A549 (cell line): ENCODE results near the gene PFAS. TPM values are rescaled to one million over a fixed set of nuclear protein-coding genes. Genes with fewer than 3 reads are reported as not detected.

ENCODE experiments used
- ATAC-seq, 2 experiments: fragments of 200-7000 bp in 1 of 2; fragments of >200 bp in 1 of 2; cut with Nextera tagmentation in 1 of 2; cut with Tn5 transposase in 1 of 2; 3 replicates each; pipeline versions ENCODE4 v1.8.0 to v1.9.1; 2018 to 2020; ENCODE audit warnings: mild to moderate bottlenecking in 1 of 2, moderate library complexity in 1 of 2
- CTCF ChIA-PET: fragments of 300-600 bp; sonication (Branson Sonifier 250); formaldehyde crosslinking; extraction: SDS; loops from one replicate; lab custom pipeline; 2021; ENCODE audit warnings: antibody characterized with exemption, inconsistent platforms; lab: Yijun Ruan, JAX
- POLR2A ChIA-PET: fragments of 350-600 bp; formaldehyde crosslinking; extraction: SDS; loops from one replicate; lab custom pipeline; 2021; ENCODE audit warnings: antibody characterized with exemption, inconsistent platforms; lab: Yijun Ruan, JAX
- DNase-seq, 2 experiments: peaks; one replicate each; pipeline versions ENCODE4 v3.0.0 to v3.0.0-alpha.2; 2011 to 2016; ENCODE audit warnings: low read depth in 1 of 2, low spot score in 1 of 2
- FAIRE-seq: peaks from 2 replicates; lab custom pipeline; 2011; peaks lifted over from hg19 to GRCh38; lab: Jason Lieb, UNC
- H3K27ac ChIP-seq, 2 experiments: fragments of >200 bp; sonication (Bioruptor Twin); formaldehyde crosslinking; 3 replicates each; pipeline ENCODE4 v1.5.1; 2016 to 2017
- H3K4me1 ChIP-seq: fragments of >200 bp; sonication (Bioruptor Twin); formaldehyde crosslinking; 3 replicates; pipeline ENCODE4 v1.6.1; 2016
- H3K4me2 ChIP-seq: fragments of >200 bp; sonication (Bioruptor Twin); formaldehyde crosslinking; 3 replicates; pipeline ENCODE4 v1.6.1; 2016
- H3K4me3 ChIP-seq: fragments of >200 bp; sonication (Bioruptor Twin); formaldehyde crosslinking; 3 replicates; pipeline ENCODE4 v1.5.1; 2016
- H3K9me3 ChIP-seq: fragments of >200 bp; sonication (Bioruptor Twin); formaldehyde crosslinking; 3 replicates; pipeline ENCODE4 v1.6.1; 2016
- BHLHE40 ChIP-seq: IDR thresholded peaks from 2 replicates; pipeline ENCODE4 v1.6.1; 2012; ENCODE audit warnings: low read depth, low read length, inconsistent platforms
- CBX2 ChIP-seq: fragments of 200-600 bp; sonication (generic); IDR thresholded peaks from 2 replicates; pipeline ENCODE4 v1.6.1; 2016; ENCODE audit warnings: low read depth, mild to moderate bottlenecking, borderline replicate concordance
- CEBPB ChIP-seq, 2 experiments: fragments of >200 bp in 1 of 2; sonication (Bioruptor Twin) in 1 of 2; formaldehyde crosslinking in 1 of 2; IDR thresholded peaks; 2 replicates each; pipeline ENCODE4 v1.6.1; 2012 to 2016
- E2F6 ChIP-seq: IDR thresholded peaks from 2 replicates; pipeline ENCODE4 v1.6.1; 2012; ENCODE audit warnings: low read depth, borderline replicate concordance
- EHMT2 ChIP-seq: fragments of 200-600 bp; sonication (generic); IDR thresholded peaks from 2 replicates; pipeline ENCODE4 v1.6.1; 2016; ENCODE audit warnings: antibody characterized with exemption, low read depth, mild to moderate bottlenecking, moderate library complexity
- HEYL ChIP-seq: fragments of 250-450 bp; sonication (Bioruptor Pico); IDR thresholded peaks from 2 replicates; pipeline ENCODE4 v1.8.0; 2021; ENCODE audit warnings: mild to moderate bottlenecking, moderate library complexity
- MAFK ChIP-seq: fragments of 450-650 bp; IDR thresholded peaks from 2 replicates; pipeline ENCODE4 v1.6.1; 2014; ENCODE audit not compliant: partially characterized antibody
- MAX ChIP-seq: IDR thresholded peaks from 2 replicates; pipeline ENCODE4 v1.6.1; 2012
- POLR2AphosphoS2 ChIP-seq: conservative IDR thresholded peaks from 2 replicates; pipeline ENCODE4 v1.6.1; 2012; ENCODE audit warnings: low read length, improper control_type of control experiment, inconsistent platforms
- RAD21 ChIP-seq, 2 experiments: fragments of >200 bp in 1 of 2; sonication (Bioruptor Twin) in 1 of 2; formaldehyde crosslinking in 1 of 2; IDR thresholded peaks in 1 of 2; conservative IDR thresholded peaks in 1 of 2; 2 replicates in 1 of 2; 3 replicates in 1 of 2; pipeline ENCODE4 v1.6.1; 2012 to 2018; ENCODE audit warnings: inconsistent platforms in 1 of 2
- RARB ChIP-seq: fragments of 250-450 bp; sonication (Bioruptor Pico); IDR thresholded peaks from 2 replicates; pipeline ENCODE4 v1.8.0; 2021; ENCODE audit warnings: mild to moderate bottlenecking, moderate library complexity
- RCOR1 ChIP-seq: fragments of 150-350 bp; IDR thresholded peaks from 2 replicates; pipeline ENCODE4 v1.6.1; 2014; ENCODE audit warnings: antibody characterized with exemption, low read length, low read depth
- SREBF2 ChIP-seq: fragments of 450-650 bp; IDR thresholded peaks from 2 replicates; pipeline ENCODE4 v1.6.1; 2014; ENCODE audit warnings: mild to moderate bottlenecking, moderate library complexity
- ZC3H11A ChIP-seq: fragments of 450-650 bp; IDR thresholded peaks from 2 replicates; pipeline ENCODE4 v1.6.1; 2014; ENCODE audit warnings: antibody characterized with exemption, mild to moderate bottlenecking
- ZFP36 ChIP-seq: fragments of 450-650 bp; IDR thresholded peaks from 2 replicates; pipeline ENCODE4 v1.6.1; 2014; ENCODE audit warnings: borderline replicate concordance; ENCODE audit not compliant: partially characterized antibody
- ZNF302 ChIP-seq: fragments of 250-450 bp; sonication (Bioruptor Pico); IDR thresholded peaks from 2 replicates; pipeline ENCODE4 v1.9.0; 2021; ENCODE audit warnings: inconsistent platforms, mild to moderate bottlenecking, moderate library complexity
- ZSCAN20 ChIP-seq: fragments of 250-450 bp; sonication (Bioruptor Pico); IDR thresholded peaks from 2 replicates; pipeline ENCODE4 v1.8.0; 2022; ENCODE audit warnings: mild to moderate bottlenecking, moderate library complexity
- WGBS: methylation state at CpG from one replicate; pipeline ENCODE4 v1.1.6; 2017; ENCODE audit errors: missing lambda C conversion rate; 5-methylcytosine and 5-hydroxymethylcytosine counted together
- polyA plus RNA-seq, 4 experiments: library from polyadenylated mRNA; depleted of rRNA in 3 of 4; stranded (reverse); fragments of >200 nt; fragmentation: RNase III in 1 of 4; extraction: RNeasy Plus Mini Kit Qiagen cat#74134 plus additional on column Dnase treatment in 1 of 4; gene quantifications; 2 replicates in 3 of 4; 3 replicates in 1 of 4; pipeline ENCODE4 v1.2.3, GENCODE V29; 2011 to 2017
- TF ChIP-seq, protein P1 (sequence below): fragments of 250-450 bp; sonication (Bioruptor Pico); IDR thresholded peaks from 2 replicates; pipeline ENCODE4 v1.5.0; 2020; ENCODE audit warnings: low read depth, mild to moderate bottlenecking, moderate library complexity
- TF ChIP-seq, protein P2 (sequence below): fragments of 250-450 bp; sonication (Bioruptor Pico); IDR thresholded peaks from 2 replicates; pipeline ENCODE4 v1.5.0; 2021; ENCODE audit warnings: mild to moderate bottlenecking, moderate library complexity, borderline replicate concordance
- TF ChIP-seq, protein P3 (sequence below): fragments of >200 bp; sonication (Bioruptor Twin); formaldehyde crosslinking; IDR thresholded peaks from 2 replicates; pipeline ENCODE4 v1.6.1; 2016

The PFAS gene
- polyA plus RNA-seq, 2 of the 4 experiments (the other 2 are of a cell fraction), result 51.9 to 58.2 TPM

DNA sequence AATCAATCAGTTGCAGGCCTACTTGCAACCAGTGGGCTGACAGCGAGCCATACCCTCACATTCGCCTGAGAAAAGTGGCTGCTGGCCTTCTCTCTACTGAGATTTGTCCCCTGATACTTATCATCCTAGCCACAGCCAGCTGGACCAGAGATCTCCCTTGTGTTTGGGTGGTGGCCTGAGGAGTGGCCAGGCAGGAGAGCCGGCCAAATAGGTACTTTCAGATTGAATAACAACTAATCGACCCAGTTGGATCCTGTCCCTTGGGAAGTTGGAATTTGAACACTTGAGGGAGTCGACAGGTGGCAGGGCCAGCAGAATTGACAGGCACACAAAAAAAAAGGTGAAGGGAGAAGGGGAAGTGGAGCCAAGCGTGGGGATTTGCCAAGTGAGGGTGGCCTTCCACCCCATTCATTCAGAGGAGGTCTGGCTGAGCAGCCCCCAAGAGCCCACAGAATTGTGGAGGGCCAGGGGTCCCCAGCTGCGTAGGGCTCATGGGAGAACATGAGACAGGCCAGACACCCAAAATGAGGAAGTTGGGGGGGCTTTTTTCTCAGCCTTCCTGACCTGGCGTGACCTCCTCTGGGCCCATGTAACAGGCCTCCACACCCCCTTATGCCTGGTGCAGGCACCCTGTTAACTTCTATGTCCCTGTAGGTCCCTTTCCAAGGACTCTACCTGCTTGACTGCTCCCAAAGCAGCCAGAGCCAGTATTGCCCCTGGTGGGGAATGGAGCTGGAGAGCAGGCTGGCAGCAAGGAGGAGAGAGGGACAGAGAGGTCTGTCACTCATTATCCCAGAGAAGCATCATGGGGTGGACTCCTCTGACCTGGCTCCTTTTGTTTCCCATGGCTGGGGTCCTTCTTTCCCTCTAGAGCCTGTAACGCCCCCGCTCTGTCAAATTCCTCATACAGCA is 36.4 kb downstream of the PFAS start:
- WGBS, result 79% methylated on average over 10 of the region's 10 CpGs
- no peak for FAIRE-seq
- POLR2A ChIA-PET, result interaction anchor here (1.0 kb wide), 1 partner anchor 9 kb away, joined by 6 read pairs; no protein-coding TSS in a partner anchor
- H3K4me3 ChIP-seq, result no peak overlapping the region
- no peak for TF ChIP-seq MAX
- no peak for TF ChIP-seq RARB (CRISPR knock-in tag)
- TF ChIP-seq SREBF2, result no peak
- TF ChIP-seq, protein P1, sequence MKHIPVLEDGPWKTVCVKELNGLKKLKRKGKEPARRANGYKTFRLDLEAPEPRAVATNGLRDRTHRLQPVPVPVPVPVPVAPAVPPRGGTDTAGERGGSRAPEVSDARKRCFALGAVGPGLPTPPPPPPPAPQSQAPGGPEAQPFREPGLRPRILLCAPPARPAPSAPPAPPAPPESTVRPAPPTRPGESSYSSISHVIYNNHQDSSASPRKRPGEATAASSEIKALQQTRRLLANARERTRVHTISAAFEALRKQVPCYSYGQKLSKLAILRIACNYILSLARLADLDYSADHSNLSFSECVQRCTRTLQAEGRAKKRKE, result no peak
- TF ChIP-seq, protein P2, sequence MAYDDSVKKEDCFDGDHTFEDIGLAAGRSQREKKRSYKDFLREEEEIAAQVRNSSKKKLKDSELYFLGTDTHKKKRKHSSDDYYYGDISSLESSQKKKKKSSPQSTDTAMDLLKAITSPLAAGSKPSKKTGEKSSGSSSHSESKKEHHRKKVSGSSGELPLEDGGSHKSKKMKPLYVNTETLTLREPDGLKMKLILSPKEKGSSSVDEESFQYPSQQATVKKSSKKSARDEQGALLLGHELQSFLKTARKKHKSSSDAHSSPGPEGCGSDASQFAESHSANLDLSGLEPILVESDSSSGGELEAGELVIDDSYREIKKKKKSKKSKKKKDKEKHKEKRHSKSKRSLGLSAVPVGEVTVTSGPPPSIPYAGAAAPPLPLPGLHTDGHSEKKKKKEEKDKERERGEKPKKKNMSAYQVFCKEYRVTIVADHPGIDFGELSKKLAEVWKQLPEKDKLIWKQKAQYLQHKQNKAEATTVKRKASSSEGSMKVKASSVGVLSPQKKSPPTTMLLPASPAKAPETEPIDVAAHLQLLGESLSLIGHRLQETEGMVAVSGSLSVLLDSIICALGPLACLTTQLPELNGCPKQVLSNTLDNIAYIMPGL (CRISPR knock-in tag), result no peak
- no peak for TF ChIP-seq HEYL (CRISPR knock-in tag)
- no peak for TF ChIP-seq EHMT2
- TF ChIP-seq E2F6, result no peak
- no peak for TF ChIP-seq BHLHE40
- TF ChIP-seq ZSCAN20 (CRISPR knock-in tag), result no peak
- TF ChIP-seq, protein P3, sequence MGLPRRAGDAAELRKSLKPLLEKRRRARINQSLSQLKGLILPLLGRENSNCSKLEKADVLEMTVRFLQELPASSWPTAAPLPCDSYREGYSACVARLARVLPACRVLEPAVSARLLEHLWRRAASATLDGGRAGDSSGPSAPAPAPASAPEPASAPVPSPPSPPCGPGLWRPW, result no peak
- TF ChIP-seq ZFP36, result no peak
- no peak for TF ChIP-seq CEBPB (IDR thresholded peaks at IDR 0.05)
- no peak for TF ChIP-seq ZC3H11A
- CTCF ChIA-PET, result no interaction called here
- no peak overlapping the region for H3K4me2 ChIP-seq
- peaks cover 16% of the 10 kb centered on the region for H3K4me1 ChIP-seq
- DNase-seq, result no peak
- H3K27ac ChIP-seq, result no peak overlapping the region
- no peaks in the 10 kb centered on the region for H3K9me3 ChIP-seq
- no peak for ATAC-seq

GRCh38 chr17:8287651-8288335 is 38.7 kb downstream of the PFAS start:
- ChIA-PET POLR2A (interaction anchor here (1.0 to 1.4 kb wide), 6 partner anchors 12 to 114 kb away, joined by 3 to 18 read pairs (median 4); partner anchors contain the start of genes CTC1 and PFAS), CTCF (interaction anchor here (1.0 to 1.7 kb wide), 2 partner anchors 13 to 61 kb away, joined by 3 to 7 read pairs; no protein-coding TSS in a partner anchor)
- no peak for DNase-seq
- H3K4me1 ChIP-seq, result peaks cover 19% of the 10 kb centered on the region
- peak overlapping the region; percentile 100 for H3K4me2 ChIP-seq
- FAIRE-seq, result no peak
- peak overlapping the region; percentile 85 for H3K4me3 ChIP-seq
- no peak for ATAC-seq
- peak overlapping the region; percentile 96 to 98 for H3K27ac ChIP-seq
- TF ChIP-seq POLR2AphosphoS2 (0 out of 2 replicates have a peak, but pooled peaks have one; percentile 14), CBX2 (no peak), RCOR1 (no peak), RAD21 (conservative IDR thresholded peaks at IDR 0.05 in 1 of 2, IDR thresholded peaks at IDR 0.05 in 1 of 2) (no peak), ZNF302 (CRISPR knock-in tag) (no peak), MAFK (no peak), EHMT2 (no peak)
- 40% methylated on average over 19 of the region's 19 CpGs for WGBS
- H3K9me3 ChIP-seq, result no peaks in the 10 kb centered on the region
